GM23338 (cell line): ENCODE measurements around the gene KDM5C. TPM values are rescaled to one million over a fixed set of nuclear protein-coding genes. Genes with fewer than 3 reads are reported as not detected.

Source experiments
- ATAC-seq: fragments of 200-7000 bp; cut with Tn5 transposase; 3 replicates; pipeline ENCODE4 v1.9.1; 2020
- DNase-seq: peaks from one replicate; pipeline ENCODE4 v3.0.0-alpha.2; 2015; ENCODE audit warnings: low spot score
- H2AFZ ChIP-seq: fragments of 200-600 bp; sonication (generic); 2 replicates; pipeline ENCODE4 v1.8.0; 2016; ENCODE audit warnings: antibody characterized with exemption, mild to moderate bottlenecking, moderate library complexity
- H3F3A ChIP-seq: fragments of 200-600 bp; sonication (generic); replicated peaks from 2 replicates; pipeline ENCODE4 v1.8.0; 2017; ENCODE audit warnings: antibody characterized with exemption, mixed run types, low read depth
- H3K27ac ChIP-seq: fragments of 200-600 bp; sonication (generic); 2 replicates; pipeline ENCODE4 v1.6.1; 2016; ENCODE audit warnings: low read depth
- H3K27me3 ChIP-seq: fragments of 200-600 bp; sonication (generic); 2 replicates; pipeline ENCODE4 v1.8.0; 2016; ENCODE audit warnings: mild to moderate bottlenecking, mixed run types, moderate library complexity; ENCODE audit not compliant: insufficient read depth
- H3K36me3 ChIP-seq: fragments of 200-600 bp; sonication (generic); 2 replicates; pipeline ENCODE4 v1.8.0; 2016; ENCODE audit warnings: mild to moderate bottlenecking; ENCODE audit not compliant: insufficient read depth
- H3K4me1 ChIP-seq: fragments of 200-600 bp; sonication (generic); 2 replicates; pipeline ENCODE4 v1.8.0; 2016; ENCODE audit warnings: mild to moderate bottlenecking, moderate library complexity; ENCODE audit not compliant: insufficient read depth
- H3K4me2 ChIP-seq: fragments of 200-600 bp; sonication (generic); 2 replicates; pipeline ENCODE4 v1.7.1; 2017; ENCODE audit warnings: mixed run types
- H3K4me3 ChIP-seq: fragments of 200-600 bp; sonication (generic); 2 replicates; pipeline ENCODE4 v1.6.1; 2016; ENCODE audit warnings: mixed run types
- H3K79me2 ChIP-seq: fragments of 200-600 bp; sonication (generic); replicated peaks from 2 replicates; pipeline ENCODE4 v1.8.0; 2017; ENCODE audit warnings: mild to moderate bottlenecking; ENCODE audit not compliant: insufficient read depth
- H3K9me2 ChIP-seq: fragments of 200-600 bp; sonication (generic); 2 replicates; pipeline ENCODE4 v1.8.0; 2017; ENCODE audit not compliant: insufficient read depth
- H4K20me1 ChIP-seq: fragments of 200-600 bp; sonication (generic); replicated peaks from 2 replicates; pipeline ENCODE4 v1.8.0; 2017; ENCODE audit warnings: mild to moderate bottlenecking; ENCODE audit not compliant: insufficient read depth
- H3K27ac Mint-ChIP-seq: 2 replicates; pipeline ENCODE4 v1.8.0; 2020; ENCODE audit warnings: inconsistent platforms, mild to moderate bottlenecking, moderate library complexity, mixed read lengths
- H3K27me3 Mint-ChIP-seq: 3 replicates; pipeline ENCODE4 v1.8.0; 2022; ENCODE audit warnings: low read depth, mild to moderate bottlenecking, moderate library complexity, mixed read lengths, inconsistent platforms; ENCODE audit not compliant: insufficient read depth, poor library complexity
- H3K36me3 Mint-ChIP-seq: 3 replicates; pipeline ENCODE4 v1.8.0; 2021; ENCODE audit warnings: low read depth, mild to moderate bottlenecking, inconsistent platforms, moderate library complexity, mixed read lengths
- H3K4me1 Mint-ChIP-seq: 3 replicates; pipeline ENCODE4 v1.8.0; 2020; ENCODE audit warnings: mild to moderate bottlenecking, inconsistent platforms, mixed read lengths
- H3K4me3 Mint-ChIP-seq: 3 replicates; pipeline ENCODE4 v1.8.0; 2021; ENCODE audit warnings: moderate library complexity, mild to moderate bottlenecking, inconsistent platforms, mixed read lengths
- H3K9me3 Mint-ChIP-seq: 3 replicates; pipeline ENCODE4 v1.8.0; 2020; ENCODE audit warnings: moderate library complexity, mild to moderate bottlenecking, inconsistent platforms, mixed read lengths
- CREB1 ChIP-seq: fragments of 250-450 bp; sonication (Bioruptor Pico); IDR thresholded peaks from 2 replicates; pipeline ENCODE4 v1.5.0; 2020; ENCODE audit warnings: low read depth, mild to moderate bottlenecking, moderate library complexity
- EZH2 ChIP-seq: fragments of 200-600 bp; sonication (generic); IDR thresholded peaks from one replicate; pipeline ENCODE4 v1.8.0; 2017; ENCODE audit warnings: antibody characterized with exemption, mild to moderate bottlenecking, low read depth; ENCODE audit not compliant: unreplicated experiment
- EZH2phosphoT487 ChIP-seq: fragments of 200-600 bp; sonication (generic); IDR thresholded peaks from one replicate; pipeline ENCODE4 v1.8.1; 2018; ENCODE audit warnings: antibody characterized with exemption; ENCODE audit not compliant: unreplicated experiment
- JUNB ChIP-seq: IDR thresholded peaks from one replicate; pipeline ENCODE4 v1.6.1; 2016; ENCODE audit warnings: antibody characterized with exemption; ENCODE audit not compliant: unreplicated experiment
- NANOG ChIP-seq: IDR thresholded peaks from 2 replicates; pipeline ENCODE4 v1.6.1; 2016; ENCODE audit warnings: antibody characterized with exemption, borderline replicate concordance
- POLR2AphosphoS5 ChIP-seq: IDR thresholded peaks from 2 replicates; pipeline ENCODE4 v1.6.1; 2016; ENCODE audit warnings: antibody characterized with exemption, low read depth
- STAT1 ChIP-seq: IDR thresholded peaks from one replicate; pipeline ENCODE4 v1.6.1; 2016; ENCODE audit warnings: antibody characterized with exemption; ENCODE audit not compliant: unreplicated experiment
- ZNF114 ChIP-seq: fragments of 250-450 bp; sonication (Bioruptor Pico); IDR thresholded peaks from 2 replicates; pipeline ENCODE4 v1.5.0; 2020; ENCODE audit warnings: mild to moderate bottlenecking, moderate library complexity
- ZNF331 ChIP-seq: fragments of 250-450 bp; sonication (Bioruptor Pico); IDR thresholded peaks from 2 replicates; pipeline ENCODE4 v1.5.0; 2020; ENCODE audit warnings: low read depth, mild to moderate bottlenecking, moderate library complexity
- polyA plus RNA-seq: library from polyadenylated mRNA; unstranded; fragments of >200 nt; fragmentation: Nextera tagmentation; extraction: Ambion mirVana; gene quantifications from 2 replicates; pipeline ENCODE4 v1.2.1, GENCODE V29; 2016
- total RNA-seq: library from RNA; depleted of rRNA; stranded (reverse); fragments of >200 nt; shearing (Covaris generic); gene quantifications from 2 replicates; pipeline ENCODE4 v1.2.3, GENCODE V29; 2014
- TF ChIP-seq, protein P1 (sequence below), 2 experiments: fragments of 200-600 bp in 1 of 2; sonication (generic) in 1 of 2; conservative IDR thresholded peaks; 2 replicates each; pipeline versions ENCODE4 v1.5.1 to v1.6.1; 2016 to 2017; ENCODE audit warnings: antibody characterized with exemption in 2 of 2, low read depth in 2 of 2, mild to moderate bottlenecking in 2 of 2, moderate library complexity in 1 of 2
- TF ChIP-seq, protein P2 (sequence below): fragments of 250-450 bp; sonication (Bioruptor Pico); IDR thresholded peaks from 2 replicates; pipeline ENCODE4 v1.5.0; 2020; ENCODE audit warnings: mild to moderate bottlenecking, moderate library complexity
- TF ChIP-seq, protein P3 (sequence below): IDR thresholded peaks from one replicate; pipeline ENCODE4 v1.6.1; 2018; ENCODE audit warnings: antibody characterized with exemption; ENCODE audit not compliant: unreplicated experiment
- TF ChIP-seq, protein P4 (sequence below): IDR thresholded peaks from 2 replicates; pipeline ENCODE4 v1.6.1; 2016; ENCODE audit warnings: antibody characterized with exemption

Gene KDM5C
- total and polyA plus RNA-seq, 2 experiments from 2014 or later = 20.3 to 173 TPM

DNA sequence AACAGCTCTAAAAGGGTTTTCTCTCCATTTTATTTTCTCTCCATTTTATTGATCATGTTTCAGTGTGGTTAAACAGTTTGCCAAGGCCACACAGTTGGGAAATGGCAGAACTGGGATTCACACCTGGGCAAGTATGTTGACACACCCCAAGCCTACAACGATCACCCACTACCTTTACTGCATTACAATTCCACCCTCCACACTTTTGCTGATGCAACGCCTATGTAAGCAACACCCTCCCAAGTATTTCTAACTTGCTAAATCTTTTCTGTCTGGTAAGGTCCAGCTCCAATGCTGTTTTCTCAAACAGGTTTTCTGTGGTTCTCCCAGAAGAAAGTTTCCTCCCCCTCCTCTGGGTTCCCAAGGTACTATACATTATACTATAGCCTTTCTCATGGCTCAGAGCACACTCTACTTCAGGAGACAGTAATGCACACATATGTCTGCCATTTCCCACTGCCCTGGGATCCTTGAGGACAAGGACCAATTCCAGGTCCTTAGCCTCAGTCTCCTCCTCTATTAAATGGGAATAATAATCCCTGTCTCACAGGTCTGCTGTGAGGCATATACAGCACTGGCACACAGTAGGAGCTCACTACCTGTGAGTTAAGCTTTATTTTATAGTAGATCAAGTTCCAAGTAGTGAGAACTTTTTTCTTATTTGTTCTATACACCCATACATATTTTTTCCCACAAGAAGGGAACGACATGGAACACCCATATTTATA is 28.4 kb upstream of the KDM5C start:
- ATAC-seq (no peak), DNase-seq (no peak)
- Histone ChIP-seq H3K9me2 (no peaks in the 10 kb centered on the region), H2AFZ (no peak overlapping the region), H3K36me3 (no peaks in the 10 kb centered on the region; the same call in 1 of the 2 replicates), H3K27ac (no peak overlapping the region), H3F3A (no peaks in the 10 kb centered on the region), H3K4me2 (no peak overlapping the region), H3K79me2 (no peaks in the 10 kb centered on the region), H3K4me1 (no peaks in the 10 kb centered on the region), H3K27me3 (no peaks in the 10 kb centered on the region), H3K4me3 (no peak overlapping the region), H4K20me1 (no peaks in the 10 kb centered on the region)
- Mint-ChIP-seq H3K4me1 (peaks cover 12% of the 10 kb centered on the region), H3K36me3 (peaks cover 19% of the 10 kb centered on the region), H3K27me3 (peaks cover 8% of the 10 kb centered on the region), H3K4me3 (no peak overlapping the region), H3K9me3 (peaks cover 3% of the 10 kb centered on the region; the same call in 2 of the 3 replicates), H3K27ac (peak overlapping the region; percentile 47; the same call in 1 of the 2 replicates)
- TF ChIP-seq POLR2AphosphoS5 = no peak
- no peak for TF ChIP-seq EZH2
- no peak for TF ChIP-seq STAT1
- no peak for TF ChIP-seq ZNF114 (CRISPR knock-in tag)
- TF ChIP-seq EZH2phosphoT487 = no peak
- TF ChIP-seq NANOG = no peak
- no peak for TF ChIP-seq CREB1 (CRISPR knock-in tag)
- TF ChIP-seq ZNF331 = no peak
- TF ChIP-seq JUNB = no peak
- TF ChIP-seq, protein P1, sequence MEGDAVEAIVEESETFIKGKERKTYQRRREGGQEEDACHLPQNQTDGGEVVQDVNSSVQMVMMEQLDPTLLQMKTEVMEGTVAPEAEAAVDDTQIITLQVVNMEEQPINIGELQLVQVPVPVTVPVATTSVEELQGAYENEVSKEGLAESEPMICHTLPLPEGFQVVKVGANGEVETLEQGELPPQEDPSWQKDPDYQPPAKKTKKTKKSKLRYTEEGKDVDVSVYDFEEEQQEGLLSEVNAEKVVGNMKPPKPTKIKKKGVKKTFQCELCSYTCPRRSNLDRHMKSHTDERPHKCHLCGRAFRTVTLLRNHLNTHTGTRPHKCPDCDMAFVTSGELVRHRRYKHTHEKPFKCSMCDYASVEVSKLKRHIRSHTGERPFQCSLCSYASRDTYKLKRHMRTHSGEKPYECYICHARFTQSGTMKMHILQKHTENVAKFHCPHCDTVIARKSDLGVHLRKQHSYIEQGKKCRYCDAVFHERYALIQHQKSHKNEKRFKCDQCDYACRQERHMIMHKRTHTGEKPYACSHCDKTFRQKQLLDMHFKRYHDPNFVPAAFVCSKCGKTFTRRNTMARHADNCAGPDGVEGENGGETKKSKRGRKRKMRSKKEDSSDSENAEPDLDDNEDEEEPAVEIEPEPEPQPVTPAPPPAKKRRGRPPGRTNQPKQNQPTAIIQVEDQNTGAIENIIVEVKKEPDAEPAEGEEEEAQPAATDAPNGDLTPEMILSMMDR (conservative IDR thresholded peaks at IDR 0.05; ENCODE audit: low read depth in 2 of 2) = no peak
- TF ChIP-seq, protein P2, sequence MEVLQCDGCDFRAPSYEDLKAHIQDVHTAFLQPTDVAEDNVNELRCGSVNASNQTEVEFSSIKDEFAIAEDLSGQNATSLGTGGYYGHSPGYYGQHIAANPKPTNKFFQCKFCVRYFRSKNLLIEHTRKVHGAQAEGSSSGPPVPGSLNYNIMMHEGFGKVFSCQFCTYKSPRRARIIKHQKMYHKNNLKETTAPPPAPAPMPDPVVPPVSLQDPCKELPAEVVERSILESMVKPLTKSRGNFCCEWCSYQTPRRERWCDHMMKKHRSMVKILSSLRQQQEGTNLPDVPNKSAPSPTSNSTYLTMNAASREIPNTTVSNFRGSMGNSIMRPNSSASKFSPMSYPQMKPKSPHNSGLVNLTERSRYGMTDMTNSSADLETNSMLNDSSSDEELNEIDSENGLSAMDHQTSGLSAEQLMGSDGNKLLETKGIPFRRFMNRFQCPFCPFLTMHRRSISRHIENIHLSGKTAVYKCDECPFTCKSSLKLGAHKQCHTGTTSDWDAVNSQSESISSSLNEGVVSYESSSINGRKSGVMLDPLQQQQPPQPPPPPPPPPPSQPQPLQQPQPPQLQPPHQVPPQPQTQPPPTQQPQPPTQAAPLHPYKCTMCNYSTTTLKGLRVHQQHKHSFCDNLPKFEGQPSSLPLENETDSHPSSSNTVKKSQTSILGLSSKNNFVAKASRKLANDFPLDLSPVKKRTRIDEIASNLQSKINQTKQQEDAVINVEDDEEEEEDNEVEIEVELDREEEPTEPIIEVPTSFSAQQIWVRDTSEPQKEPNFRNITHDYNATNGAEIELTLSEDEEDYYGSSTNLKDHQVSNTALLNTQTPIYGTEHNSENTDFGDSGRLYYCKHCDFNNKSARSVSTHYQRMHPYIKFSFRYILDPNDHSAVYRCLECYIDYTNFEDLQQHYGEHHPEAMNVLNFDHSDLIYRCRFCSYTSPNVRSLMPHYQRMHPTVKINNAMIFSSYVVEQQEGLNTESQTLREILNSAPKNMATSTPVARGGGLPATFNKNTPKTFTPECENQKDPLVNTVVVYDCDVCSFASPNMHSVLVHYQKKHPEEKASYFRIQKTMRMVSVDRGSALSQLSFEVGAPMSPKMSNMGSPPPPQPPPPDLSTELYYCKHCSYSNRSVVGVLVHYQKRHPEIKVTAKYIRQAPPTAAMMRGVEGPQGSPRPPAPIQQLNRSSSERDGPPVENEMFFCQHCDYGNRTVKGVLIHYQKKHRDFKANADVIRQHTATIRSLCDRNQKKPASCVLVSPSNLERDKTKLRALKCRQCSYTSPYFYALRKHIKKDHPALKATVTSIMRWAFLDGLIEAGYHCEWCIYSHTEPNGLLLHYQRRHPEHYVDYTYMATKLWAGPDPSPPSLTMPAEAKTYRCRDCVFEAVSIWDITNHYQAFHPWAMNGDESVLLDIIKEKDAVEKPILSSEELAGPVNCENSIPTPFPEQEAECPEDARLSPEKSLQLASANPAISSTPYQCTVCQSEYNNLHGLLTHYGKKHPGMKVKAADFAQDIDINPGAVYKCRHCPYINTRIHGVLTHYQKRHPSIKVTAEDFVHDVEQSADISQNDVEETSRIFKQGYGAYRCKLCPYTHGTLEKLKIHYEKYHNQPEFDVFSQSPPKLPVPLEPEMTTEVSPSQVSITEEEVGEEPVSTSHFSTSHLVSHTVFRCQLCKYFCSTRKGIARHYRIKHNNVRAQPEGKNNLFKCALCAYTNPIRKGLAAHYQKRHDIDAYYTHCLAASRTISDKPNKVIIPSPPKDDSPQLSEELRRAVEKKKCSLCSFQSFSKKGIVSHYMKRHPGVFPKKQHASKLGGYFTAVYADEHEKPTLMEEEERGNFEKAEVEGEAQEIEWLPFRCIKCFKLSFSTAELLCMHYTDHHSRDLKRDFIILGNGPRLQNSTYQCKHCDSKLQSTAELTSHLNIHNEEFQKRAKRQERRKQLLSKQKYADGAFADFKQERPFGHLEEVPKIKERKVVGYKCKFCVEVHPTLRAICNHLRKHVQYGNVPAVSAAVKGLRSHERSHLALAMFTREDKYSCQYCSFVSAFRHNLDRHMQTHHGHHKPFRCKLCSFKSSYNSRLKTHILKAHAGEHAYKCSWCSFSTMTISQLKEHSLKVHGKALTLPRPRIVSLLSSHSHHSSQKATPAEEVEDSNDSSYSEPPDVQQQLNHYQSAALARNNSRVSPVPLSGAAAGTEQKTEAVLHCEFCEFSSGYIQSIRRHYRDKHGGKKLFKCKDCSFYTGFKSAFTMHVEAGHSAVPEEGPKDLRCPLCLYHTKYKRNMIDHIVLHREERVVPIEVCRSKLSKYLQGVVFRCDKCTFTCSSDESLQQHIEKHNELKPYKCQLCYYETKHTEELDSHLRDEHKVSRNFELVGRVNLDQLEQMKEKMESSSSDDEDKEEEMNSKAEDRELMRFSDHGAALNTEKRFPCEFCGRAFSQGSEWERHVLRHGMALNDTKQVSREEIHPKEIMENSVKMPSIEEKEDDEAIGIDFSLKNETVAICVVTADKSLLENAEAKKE (CRISPR knock-in tag) = no peak
- TF ChIP-seq, protein P3, sequence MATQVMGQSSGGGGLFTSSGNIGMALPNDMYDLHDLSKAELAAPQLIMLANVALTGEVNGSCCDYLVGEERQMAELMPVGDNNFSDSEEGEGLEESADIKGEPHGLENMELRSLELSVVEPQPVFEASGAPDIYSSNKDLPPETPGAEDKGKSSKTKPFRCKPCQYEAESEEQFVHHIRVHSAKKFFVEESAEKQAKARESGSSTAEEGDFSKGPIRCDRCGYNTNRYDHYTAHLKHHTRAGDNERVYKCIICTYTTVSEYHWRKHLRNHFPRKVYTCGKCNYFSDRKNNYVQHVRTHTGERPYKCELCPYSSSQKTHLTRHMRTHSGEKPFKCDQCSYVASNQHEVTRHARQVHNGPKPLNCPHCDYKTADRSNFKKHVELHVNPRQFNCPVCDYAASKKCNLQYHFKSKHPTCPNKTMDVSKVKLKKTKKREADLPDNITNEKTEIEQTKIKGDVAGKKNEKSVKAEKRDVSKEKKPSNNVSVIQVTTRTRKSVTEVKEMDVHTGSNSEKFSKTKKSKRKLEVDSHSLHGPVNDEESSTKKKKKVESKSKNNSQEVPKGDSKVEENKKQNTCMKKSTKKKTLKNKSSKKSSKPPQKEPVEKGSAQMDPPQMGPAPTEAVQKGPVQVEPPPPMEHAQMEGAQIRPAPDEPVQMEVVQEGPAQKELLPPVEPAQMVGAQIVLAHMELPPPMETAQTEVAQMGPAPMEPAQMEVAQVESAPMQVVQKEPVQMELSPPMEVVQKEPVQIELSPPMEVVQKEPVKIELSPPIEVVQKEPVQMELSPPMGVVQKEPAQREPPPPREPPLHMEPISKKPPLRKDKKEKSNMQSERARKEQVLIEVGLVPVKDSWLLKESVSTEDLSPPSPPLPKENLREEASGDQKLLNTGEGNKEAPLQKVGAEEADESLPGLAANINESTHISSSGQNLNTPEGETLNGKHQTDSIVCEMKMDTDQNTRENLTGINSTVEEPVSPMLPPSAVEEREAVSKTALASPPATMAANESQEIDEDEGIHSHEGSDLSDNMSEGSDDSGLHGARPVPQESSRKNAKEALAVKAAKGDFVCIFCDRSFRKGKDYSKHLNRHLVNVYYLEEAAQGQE = no peak
- TF ChIP-seq, protein P4, sequence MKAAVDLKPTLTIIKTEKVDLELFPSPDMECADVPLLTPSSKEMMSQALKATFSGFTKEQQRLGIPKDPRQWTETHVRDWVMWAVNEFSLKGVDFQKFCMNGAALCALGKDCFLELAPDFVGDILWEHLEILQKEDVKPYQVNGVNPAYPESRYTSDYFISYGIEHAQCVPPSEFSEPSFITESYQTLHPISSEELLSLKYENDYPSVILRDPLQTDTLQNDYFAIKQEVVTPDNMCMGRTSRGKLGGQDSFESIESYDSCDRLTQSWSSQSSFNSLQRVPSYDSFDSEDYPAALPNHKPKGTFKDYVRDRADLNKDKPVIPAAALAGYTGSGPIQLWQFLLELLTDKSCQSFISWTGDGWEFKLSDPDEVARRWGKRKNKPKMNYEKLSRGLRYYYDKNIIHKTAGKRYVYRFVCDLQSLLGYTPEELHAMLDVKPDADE = no peak
